Fibroblast of lung (primary cell): ENCODE data around the gene NFKBIL1. TPM values are rescaled to one million over a fixed set of nuclear protein-coding genes. Genes with fewer than 3 reads are reported as not detected.

Source experiments
- DNase-seq, 2 donors: peaks; one replicate each; pipeline versions ENCODE4 v3.0.0 to v3.0.0-alpha.2; 2010; ENCODE audit warnings: low read depth in 2 of 2
- H2AFZ ChIP-seq: 2 replicates; pipeline ENCODE4 v1.5.1; 2012; ENCODE audit warnings: low read length, control low read depth, inconsistent platforms
- H3K27ac ChIP-seq: 2 replicates; pipeline ENCODE4 v1.5.1; 2011; ENCODE audit warnings: low read length, control low read depth; ENCODE audit not compliant: insufficient read depth
- H3K27me3 ChIP-seq: 2 replicates; pipeline ENCODE4 v1.5.1; 2011; ENCODE audit warnings: mild to moderate bottlenecking, low read length; ENCODE audit not compliant: control insufficient read depth, insufficient read depth
- H3K36me3 ChIP-seq: 2 replicates; pipeline ENCODE4 v1.5.1; 2011; ENCODE audit warnings: low read length; ENCODE audit not compliant: control insufficient read depth, insufficient read depth
- H3K4me1 ChIP-seq: 2 replicates; pipeline ENCODE4 v1.5.1; 2011; ENCODE audit warnings: low read length; ENCODE audit not compliant: control insufficient read depth, insufficient read depth; ENCODE audit errors: extremely low read depth
- H3K4me2 ChIP-seq: 2 replicates; pipeline ENCODE4 v1.5.1; 2011; ENCODE audit warnings: low read length, control low read depth; ENCODE audit not compliant: insufficient read depth; ENCODE audit errors: extremely low read depth
- H3K4me3 ChIP-seq, 4 experiments: fragments of 200-600 bp in 1 of 4; sonication (generic) in 1 of 4; replicated peaks in 1 of 4; 2 replicates each; pipeline ENCODE4 v1.5.1; 2011 to 2016; ENCODE audit warnings: low read length in 4 of 4, low read depth in 3 of 4, mild to moderate bottlenecking in 3 of 4, control low read depth in 2 of 4, inconsistent platforms in 1 of 4, mixed read lengths in 1 of 4; ENCODE audit not compliant: insufficient read depth in 1 of 4; ENCODE audit errors: control extremely low read depth in 1 of 4
- H3K79me2 ChIP-seq: 2 replicates; pipeline ENCODE4 v1.5.1; 2012; ENCODE audit warnings: mild to moderate bottlenecking, low read length, inconsistent platforms; ENCODE audit not compliant: control insufficient read depth, insufficient read depth
- H3K9ac ChIP-seq: 2 replicates; pipeline ENCODE4 v1.5.1; 2011; ENCODE audit warnings: mild to moderate bottlenecking, low read length, control low read depth; ENCODE audit not compliant: insufficient read depth
- H3K9me3 ChIP-seq: 2 replicates; pipeline ENCODE4 v1.5.1; 2012; ENCODE audit warnings: low read depth, low read length; ENCODE audit not compliant: control insufficient read depth, insufficient read depth
- H4K20me1 ChIP-seq: 2 replicates; pipeline ENCODE4 v1.5.1; 2011; ENCODE audit warnings: low read length; ENCODE audit not compliant: control insufficient read depth, insufficient read depth; ENCODE audit errors: extremely low read depth
- CTCF ChIP-seq, 2 donors: IDR thresholded peaks in 1 of 2; conservative IDR thresholded peaks in 1 of 2; 1 replicate in 1 of 2; 2 replicates in 1 of 2; pipeline ENCODE4 v1.5.1; 2011 to 2012; ENCODE audit warnings: low read length in 2 of 2, control low read depth in 1 of 2, inconsistent platforms in 1 of 2, low read depth in 1 of 2, mild to moderate bottlenecking in 1 of 2
- EZH2 ChIP-seq: IDR thresholded peaks from 2 replicates; pipeline ENCODE4 v1.5.1; 2012; ENCODE audit warnings: low read length, control low read depth, mild to moderate bottlenecking; ENCODE audit errors: missing control alignments
- polyA plus RNA-seq, 2 donors: library from polyadenylated mRNA; depleted of rRNA in 1 of 2; stranded (reverse) in 1 of 2; unstranded in 1 of 2; fragments of >200 nt; gene quantifications; 2 replicates each; pipeline ENCODE4 v1.2.1, GENCODE V29; 2011 to 2012; ENCODE audit warnings: missing spikeins in 1 of 2
- total RNA-seq: library from RNA; depleted of rRNA; stranded (reverse); fragments of >200 nt; gene quantifications from 2 replicates; pipeline ENCODE4 v1.2.1, GENCODE V29; 2014

NFKBIL1 gene
- total and polyA plus RNA-seq, 2 donors (not counting 1 experiment from before 2014, with no cell fraction given), result 5.1 to 44.3 TPM

GRCh38 chr6:31529329-31530150 is 17.9 kb upstream of the NFKBIL1 start:
- no peak overlapping the region for H3K9ac ChIP-seq
- no peak overlapping the region for H3K4me2 ChIP-seq
- no peak overlapping the region for H2AFZ ChIP-seq
- peaks cover 26% of the 10 kb centered on the region for H3K36me3 ChIP-seq
- no peaks in the 10 kb centered on the region for H3K9me3 ChIP-seq
- no peak for DNase-seq
- no peaks in the 10 kb centered on the region for H4K20me1 ChIP-seq
- peaks cover 8% of the 10 kb centered on the region for H3K4me1 ChIP-seq
- TF ChIP-seq CTCF (conservative IDR thresholded peaks at IDR 0.05 in 1 of 2, IDR thresholded peaks at IDR 0.05 in 1 of 2; ENCODE audit: low read depth in 1 of 2, low read length in 2 of 2), result no peak
- TF ChIP-seq EZH2, result no peak
- H3K27ac ChIP-seq, result no peak overlapping the region
- H3K79me2 ChIP-seq, result peaks cover 4% of the 10 kb centered on the region
- no peak overlapping the region for H3K4me3 ChIP-seq
- H3K27me3 ChIP-seq, result no peaks in the 10 kb centered on the region

- H3K9me3 ChIP-seq, result no peaks in the 10 kb centered on the region
- DNase-seq, result no peak
- no peaks in the 10 kb centered on the region for H3K27me3 ChIP-seq
- no peak overlapping the region for H3K9ac ChIP-seq
- H3K4me3 ChIP-seq, result no peak overlapping the region
- TF ChIP-seq CTCF (conservative IDR thresholded peaks at IDR 0.05 in 1 of 2, IDR thresholded peaks at IDR 0.05 in 1 of 2; ENCODE audit: low read depth in 1 of 2, low read length in 2 of 2) (no peak), EZH2 (no peak)
- H3K4me2 ChIP-seq, result no peak overlapping the region
- no peak overlapping the region for H2AFZ ChIP-seq
- peaks cover 8% of the 10 kb centered on the region for H3K4me1 ChIP-seq
- no peaks in the 10 kb centered on the region for H4K20me1 ChIP-seq
- H3K27ac ChIP-seq, result no peak overlapping the region
- peaks cover 32% of the 10 kb centered on the region for H3K36me3 ChIP-seq
- peaks cover 11% of the 10 kb centered on the region for H3K79me2 ChIP-seq
These were observed 16.7 kb upstream of the NFKBIL1 start for GRCh38 chr6:31530659-31531058.

GRCh38 chr6:31531162-31531561 is 16.2 kb upstream of the NFKBIL1 start:
- no peak overlapping the region for H2AFZ ChIP-seq
- no peak for DNase-seq
- no peaks in the 10 kb centered on the region for H3K9me3 ChIP-seq
- no peak overlapping the region for H3K4me2 ChIP-seq
- H3K79me2 ChIP-seq, result peaks cover 15% of the 10 kb centered on the region
- H3K27ac ChIP-seq, result no peak overlapping the region
- peaks cover 3% of the 10 kb centered on the region for H3K4me1 ChIP-seq
- H4K20me1 ChIP-seq, result no peaks in the 10 kb centered on the region
- H3K27me3 ChIP-seq, result no peaks in the 10 kb centered on the region
- H3K4me3 ChIP-seq, result no peak overlapping the region
- TF ChIP-seq EZH2, result no peak
- TF ChIP-seq CTCF (conservative IDR thresholded peaks at IDR 0.05 in 1 of 2, IDR thresholded peaks at IDR 0.05 in 1 of 2; ENCODE audit: low read depth in 1 of 2, low read length in 2 of 2), result no peak
- peaks cover 35% of the 10 kb centered on the region for H3K36me3 ChIP-seq
- H3K9ac ChIP-seq, result no peak overlapping the region
